ENCODE data around the gene DGKE. TPM values are rescaled to one million over a fixed set of nuclear protein-coding genes. Genes with fewer than 3 reads are reported as not detected.

DGKE gene
- polyA plus RNA-seq, 1 donor from 2014 or later: 16.6 TPM

- H3K9ac ChIP-seq (ENCODE audit: low read length): no peak overlapping the region
- no peak overlapping the region for H3K4me2 ChIP-seq (ENCODE audit: low read length)
- no peaks in the 10 kb centered on the region for H3K79me2 ChIP-seq (replicated peaks; ENCODE audit: insufficient read depth, low read length)
- no peak overlapping the region for H2AFZ ChIP-seq (ENCODE audit: low read depth, low read length)
- no peaks in the 10 kb centered on the region for H3K36me3 ChIP-seq (ENCODE audit: insufficient read depth, low read length)
- no peaks in the 10 kb centered on the region for H4K20me1 ChIP-seq (ENCODE audit: insufficient read depth)
- no peaks in the 10 kb centered on the region for H3K9me3 ChIP-seq (ENCODE audit: low read length)
- no peaks in the 10 kb centered on the region for H3K27me3 ChIP-seq (ENCODE audit: insufficient read depth, low read depth, low read length)
- H3F3A ChIP-seq (ENCODE audit: insufficient read depth, low read length, poor library complexity, severe bottlenecking): no peaks in the 10 kb centered on the region
- no peak overlapping the region for H3K27ac ChIP-seq (ENCODE audit: low read length)
- no peaks in the 10 kb centered on the region for H3K9me2 ChIP-seq (ENCODE audit: insufficient read depth, low read length)
- no peak for TF ChIP-seq SMC3 (conservative IDR thresholded peaks at IDR 0.05; ENCODE audit: poor library complexity)
- TF ChIP-seq, protein P1, sequence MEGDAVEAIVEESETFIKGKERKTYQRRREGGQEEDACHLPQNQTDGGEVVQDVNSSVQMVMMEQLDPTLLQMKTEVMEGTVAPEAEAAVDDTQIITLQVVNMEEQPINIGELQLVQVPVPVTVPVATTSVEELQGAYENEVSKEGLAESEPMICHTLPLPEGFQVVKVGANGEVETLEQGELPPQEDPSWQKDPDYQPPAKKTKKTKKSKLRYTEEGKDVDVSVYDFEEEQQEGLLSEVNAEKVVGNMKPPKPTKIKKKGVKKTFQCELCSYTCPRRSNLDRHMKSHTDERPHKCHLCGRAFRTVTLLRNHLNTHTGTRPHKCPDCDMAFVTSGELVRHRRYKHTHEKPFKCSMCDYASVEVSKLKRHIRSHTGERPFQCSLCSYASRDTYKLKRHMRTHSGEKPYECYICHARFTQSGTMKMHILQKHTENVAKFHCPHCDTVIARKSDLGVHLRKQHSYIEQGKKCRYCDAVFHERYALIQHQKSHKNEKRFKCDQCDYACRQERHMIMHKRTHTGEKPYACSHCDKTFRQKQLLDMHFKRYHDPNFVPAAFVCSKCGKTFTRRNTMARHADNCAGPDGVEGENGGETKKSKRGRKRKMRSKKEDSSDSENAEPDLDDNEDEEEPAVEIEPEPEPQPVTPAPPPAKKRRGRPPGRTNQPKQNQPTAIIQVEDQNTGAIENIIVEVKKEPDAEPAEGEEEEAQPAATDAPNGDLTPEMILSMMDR (IDR thresholded peaks at IDR 0.05; ENCODE audit: poor library complexity, severe bottlenecking): no peak
- no peak for TF ChIP-seq EZH2 (IDR thresholded peaks at IDR 0.05; ENCODE audit: borderline replicate concordance, insufficient read depth, low read length, poor library complexity, severe bottlenecking)
- TF ChIP-seq TAF1 (IDR thresholded peaks at IDR 0.05; ENCODE audit: low read depth): no peak
- no peak for TF ChIP-seq EP300 (conservative IDR thresholded peaks at IDR 0.05; ENCODE audit: poor library complexity, severe bottlenecking)
- TF ChIP-seq RAD21 (conservative IDR thresholded peaks at IDR 0.05): no peak
- no peak for TF ChIP-seq POLR2AphosphoS5 (IDR thresholded peaks at IDR 0.05)
- no peak for TF ChIP-seq MXI1 (conservative IDR thresholded peaks at IDR 0.05; ENCODE audit: poor library complexity, severe bottlenecking)
- TF ChIP-seq REST (IDR thresholded peaks at IDR 0.05; ENCODE audit: borderline replicate concordance): no peak
- no peak overlapping the region for H3K4me3 ChIP-seq (ENCODE audit: low read length)
These were observed 29.5 kb upstream of the DGKE start for GRCh38 chr17:56804454-56804853.

- no peak overlapping the region for H3K27ac ChIP-seq (ENCODE audit: low read length)
- H3K27me3 ChIP-seq (ENCODE audit: insufficient read depth, low read depth, low read length): no peaks in the 10 kb centered on the region
- no peak overlapping the region for H3K4me2 ChIP-seq (ENCODE audit: low read length)
- no peaks in the 10 kb centered on the region for H3K9me3 ChIP-seq (ENCODE audit: low read length)
- no peaks in the 10 kb centered on the region for H3K79me2 ChIP-seq (replicated peaks; ENCODE audit: insufficient read depth, low read length)
- H3K36me3 ChIP-seq (ENCODE audit: insufficient read depth, low read length): no peaks in the 10 kb centered on the region
- H3K4me3 ChIP-seq (ENCODE audit: low read length): no peak overlapping the region
- H2AFZ ChIP-seq (ENCODE audit: low read depth, low read length): no peak overlapping the region
- H3F3A ChIP-seq (ENCODE audit: insufficient read depth, low read length, poor library complexity, severe bottlenecking): no peaks in the 10 kb centered on the region
- H3K9me2 ChIP-seq (ENCODE audit: insufficient read depth, low read length): no peaks in the 10 kb centered on the region
- TF ChIP-seq MXI1 (conservative IDR thresholded peaks at IDR 0.05; ENCODE audit: poor library complexity, severe bottlenecking): no peak
- no peak for TF ChIP-seq REST (IDR thresholded peaks at IDR 0.05; ENCODE audit: borderline replicate concordance)
- TF ChIP-seq RAD21 (conservative IDR thresholded peaks at IDR 0.05): no peak
- TF ChIP-seq, protein P1 (IDR thresholded peaks at IDR 0.05; ENCODE audit: poor library complexity, severe bottlenecking): no peak
- no peak for TF ChIP-seq TAF1 (IDR thresholded peaks at IDR 0.05; ENCODE audit: low read depth)
- H3K9ac ChIP-seq (ENCODE audit: low read length): no peak overlapping the region
- no peaks in the 10 kb centered on the region for H4K20me1 ChIP-seq (ENCODE audit: insufficient read depth)
These were observed 27.0 kb upstream of the DGKE start for GRCh38 chr17:56806949-56807348.

Data from neural cell (in vitro differentiated cells).